SK-N-DZ (cell line): Measurements from ENCODE around the gene PTBP3. TPM values are rescaled to one million over a fixed set of nuclear protein-coding genes. Genes with fewer than 3 reads are reported as not detected.
"Not testable (repeated sequence)": the region's sequence is repeated elsewhere in the genome, so short reads cannot be mapped to it uniquely, and the experiment has no call there.

Experiments
- DNase-seq: peaks from one replicate; pipeline ENCODE4 v3.0.0-alpha.2; 2015; ENCODE audit warnings: low spot score
- polyA plus RNA-seq, 2 experiments: library from polyadenylated mRNA; depleted of rRNA; stranded (reverse); fragments of >200 nt; gene quantifications; 2 replicates each; pipeline ENCODE4 v1.2.3, GENCODE V29; 2014

Gene PTBP3
- 14.6 and 25.0 TPM in 2 replicates for polyA plus RNA-seq (2014; cell fraction: cytosol; rRNA removed)
- 7.1 and 8.5 TPM in 2 replicates for polyA plus RNA-seq (2014; cell fraction: nucleus; rRNA removed)

- DNase-seq = peak; percentile 83
These were observed at the start of gene PTBP3 for GRCh38 chr9:112332977-112333638. PTBP3 (minus strand) TSS chr9:112333619; CDS start chr9:112297865, 35,754 bp downstream.

- no peak for DNase-seq
These were observed 49.3 kb upstream of the PTBP3 start for GRCh38 chr9:112382501-112383364.

- no peak for DNase-seq
These were observed 48.6 kb upstream of the PTBP3 start for GRCh38 chr9:112382066-112382465.

GRCh38 chr9:112380825-112381221 lies 47.4 kb upstream of the PTBP3 start:
- peak; percentile 33 for DNase-seq

GRCh38 chr9:112380102-112380824 lies 46.8 kb upstream of the PTBP3 start, which contains the start of gene HSDL2:
HSDL2 (plus strand) TSS chr9:112380108; CDS start chr9:112380164, 56 bp downstream.
- no peak for DNase-seq

- peak; percentile 99 for DNase-seq
These were observed 46.0 kb upstream of the PTBP3 start for GRCh38 chr9:112379177-112380101.

GRCh38 chr9:112378328-112379176 lies 45.1 kb upstream of the PTBP3 start:
- DNase-seq = peak; percentile 26

- no peak for DNase-seq
These were observed 44.4 kb upstream of the PTBP3 start for GRCh38 chr9:112377684-112378327.

- no peak for DNase-seq
These were observed 43.7 kb upstream of the PTBP3 start for GRCh38 chr9:112377087-112377486.

GRCh38 chr9:112375361-112375760 lies 41.9 kb upstream of the PTBP3 start:
- no peak for DNase-seq

GRCh38 chr9:112374232-112374631 lies 40.8 kb upstream of the PTBP3 start:
- not testable (repeated sequence) for DNase-seq

GRCh38 chr9:112373666-112374065 lies 40.2 kb upstream of the PTBP3 start:
- DNase-seq = not testable (repeated sequence)

GRCh38 chr9:112371060-112371459 lies 37.6 kb upstream of the PTBP3 start:
- no peak for DNase-seq

GRCh38 chr9:112369817-112370216 lies 36.4 kb upstream of the PTBP3 start:
- no peak for DNase-seq

- no peak for DNase-seq
These were observed 34.0 kb upstream of the PTBP3 start for GRCh38 chr9:112367465-112367864.

GRCh38 chr9:112366591-112366990 lies 33.2 kb upstream of the PTBP3 start:
- no peak for DNase-seq

- not testable (repeated sequence) for DNase-seq
These were observed 31.8 kb upstream of the PTBP3 start for GRCh38 chr9:112365257-112365656.

- DNase-seq = no peak
These were observed 31.3 kb upstream of the PTBP3 start for GRCh38 chr9:112364761-112365160.

GRCh38 chr9:112361601-112362000 lies 28.2 kb upstream of the PTBP3 start:
- peak; percentile 44 for DNase-seq
